ENCODE results near the gene MRNIP. TPM values are rescaled to one million over a fixed set of nuclear protein-coding genes. Genes with fewer than 3 reads are reported as not detected.

MRNIP gene
- total RNA-seq, 1 experiment from 2014 or later, result 31.1 TPM

DNA sequence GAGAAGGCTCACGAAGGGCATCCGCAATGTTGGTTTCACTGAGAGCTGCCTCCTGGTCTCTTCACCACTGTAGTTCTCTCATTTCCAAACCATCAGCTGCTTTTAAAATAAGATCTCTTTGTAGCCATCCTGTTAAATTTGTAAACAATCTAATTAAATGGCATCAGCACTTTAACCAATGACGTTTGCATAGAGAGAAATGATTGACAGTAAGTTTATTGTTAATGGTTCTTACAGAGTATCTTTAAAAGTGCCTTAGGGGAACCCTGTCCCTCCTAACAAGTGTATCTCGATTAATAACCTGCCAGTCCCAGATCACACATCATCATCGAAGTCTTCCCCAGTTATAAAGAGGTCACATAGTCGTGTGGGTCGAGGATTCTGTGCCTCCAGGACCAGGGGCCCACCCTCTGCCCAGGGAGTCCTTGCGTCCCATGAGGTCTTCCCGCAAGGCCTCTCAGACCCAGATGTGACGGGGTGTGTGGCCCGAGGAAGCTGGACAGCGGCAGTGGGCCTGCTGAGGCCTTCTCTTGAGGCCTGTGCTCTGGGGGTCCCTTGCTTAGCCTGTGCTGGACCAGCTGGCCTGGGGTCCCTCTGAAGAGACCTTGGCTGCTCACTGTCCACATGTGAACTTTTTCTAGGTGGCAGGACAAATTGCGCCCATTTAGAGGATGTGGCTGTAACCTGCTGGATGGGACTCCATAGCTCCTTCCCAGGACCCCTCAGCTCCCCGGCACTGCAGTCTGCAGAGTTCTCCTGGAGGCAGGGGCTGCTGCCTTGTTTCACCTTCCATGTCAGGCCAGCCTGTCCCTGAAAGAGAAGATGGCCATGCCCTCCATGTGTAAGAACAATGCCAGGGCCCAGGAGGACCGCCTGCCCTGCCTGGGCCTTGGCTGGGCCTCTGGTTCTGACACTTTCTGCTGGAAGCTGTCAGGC lies 21.3 kb downstream of the MRNIP start:
- Histone ChIP-seq H3K79me2 (ENCODE audit: insufficient read depth, low read length) (no peaks in the 10 kb centered on the region), H3K4ac (ENCODE audit: low read depth, low read length) (no peak overlapping the region), H4K20me1 (ENCODE audit: control insufficient read depth, insufficient read depth, insufficient read length) (no peaks in the 10 kb centered on the region), H3K9me3 (ENCODE audit: control insufficient read depth, low read depth, low read length) (no peaks in the 10 kb centered on the region), H4K8ac (replicated peaks; ENCODE audit: insufficient read length, low read depth, low read length) (no peak overlapping the region), H3K27ac (ENCODE audit: insufficient read length, low read depth, low read length) (no peak overlapping the region), H3K9ac (ENCODE audit: extremely low read depth, insufficient read length, low read length) (no peak overlapping the region), H3K4me1 (ENCODE audit: insufficient read depth, low read length) (no peaks in the 10 kb centered on the region), H3K56ac (ENCODE audit: insufficient read length, low read depth, low read length) (no peak overlapping the region), H2AFZ (ENCODE audit: low read length) (no peak overlapping the region), H3K4me2 (ENCODE audit: insufficient read depth, insufficient read length, low read length) (no peak overlapping the region), H2BK15ac (ENCODE audit: low read depth, low read length) (no peak overlapping the region), H4K5ac (ENCODE audit: insufficient read length, low read depth, low read length) (no peak overlapping the region), H2BK12ac (ENCODE audit: insufficient read length, low read depth, low read length) (no peak overlapping the region), H3K23ac (ENCODE audit: insufficient read length, low read depth, low read length) (no peak overlapping the region), H4K91ac (ENCODE audit: insufficient read length, low read depth, low read length) (no peak overlapping the region), H2AK5ac (ENCODE audit: insufficient read length, low read length) (no peak overlapping the region), H3K27me3 (ENCODE audit: insufficient read depth, low read length) (no peaks in the 10 kb centered on the region), H3T11ph (ENCODE audit: low read length) (no peak overlapping the region), H3K14ac (ENCODE audit: insufficient read depth, low read length) (no peak overlapping the region), H2BK5ac (ENCODE audit: insufficient read length, low read length) (no peak overlapping the region), H2BK20ac (ENCODE audit: low read depth, low read length, poor library complexity, severe bottlenecking) (no peak overlapping the region), H2BK120ac (ENCODE audit: low read depth, low read length, poor library complexity, severe bottlenecking) (no peak overlapping the region), H3K18ac (ENCODE audit: insufficient read length, low read depth, low read length) (no peak overlapping the region), H3K79me1 (ENCODE audit: insufficient read depth, low read depth, low read length, poor library complexity, severe bottlenecking) (no peaks in the 10 kb centered on the region), H3K23me2 (ENCODE audit: insufficient read length, low read depth, low read length, poor library complexity, severe bottlenecking) (no peaks in the 10 kb centered on the region)
- H3K27me3 Mint-ChIP-seq (ENCODE audit: low read depth), result no peaks in the 10 kb centered on the region; the same call in 1 of the 2 replicates
- H3K27ac Mint-ChIP-seq, result no peak overlapping the region; a peak in 1 of 7 replicates
- H3K9me3 Mint-ChIP-seq, result peaks cover 5 to 14% of the 10 kb centered on the region in 2 experiments; a peak in 3 of 5 replicates
- TF ChIP-seq CTCF (conservative IDR thresholded peaks at IDR 0.05), result no peak
- WGBS (ENCODE audit: extremely low coverage, insufficient read length, low lambda C conversion rate), result no CpG with 5 or more reads among the region's 15 CpGs
- peaks cover 54 to 90% (median 84%) of the 10 kb centered on the region in 3 experiments for H3K36me3 Mint-ChIP-seq (ENCODE audit: insufficient read depth in 1 of 3, low read depth in 3 of 3)
- no peak overlapping the region for H3K4me3 Mint-ChIP-seq
- DNase-seq, result no peak
- no peaks in the 10 kb centered on the region for H3K4me1 Mint-ChIP-seq

Measured in H9 (cell line).